ENCODE measurements around the gene THSD7A. TPM values are rescaled to one million over a fixed set of nuclear protein-coding genes. Genes with fewer than 3 reads are reported as not detected.

The THSD7A gene
- total and polyA plus RNA-seq, 2 of the 13 experiments (the other 11 are each of a cell fraction or from before 2014, with no cell fraction given) = 0.01 to 0.07 TPM

- no peak for TF ChIP-seq ZEB1 (IDR thresholded peaks at IDR 0.05; ENCODE audit: insufficient replicate concordance, low read depth)
- TF ChIP-seq MEF2D (CRISPR knock-in tag; IDR thresholded peaks at IDR 0.05) = no peak
- no peak for TF ChIP-seq SIX4 (CRISPR knock-in tag; IDR thresholded peaks at IDR 0.05)
- TF ChIP-seq SP4 (CRISPR knock-in tag; IDR thresholded peaks at IDR 0.05) = no peak
- no peak for TF ChIP-seq ZNF687 (CRISPR knock-in tag; IDR thresholded peaks at IDR 0.05)
- TF ChIP-seq SALL2 (CRISPR knock-in tag; IDR thresholded peaks at IDR 0.05) = no peak
- TF ChIP-seq GZF1 (CRISPR knock-in tag; IDR thresholded peaks at IDR 0.05) = no peak
These were observed 476.5 kb downstream of the THSD7A start (continued) for GRCh38 chr7:11355399-11356005.

- BruUV-seq (replicated peaks) = no TSS peak
- no peak overlapping the region for H3K4me3 ChIP-seq (replicated peaks in 1 of 3; ENCODE audit: insufficient read depth in 1 of 3, low read depth in 2 of 3, low read length in 3 of 3)
- no peaks in the 10 kb centered on the region; a peak in 1 of 5 replicates for H3K27me3 ChIP-seq (ENCODE audit: control insufficient read depth in 1 of 2, insufficient read depth in 2 of 2, low read length in 2 of 2)
- no peak for DNase-seq (ENCODE audit: low spot score)
- 0% methylated on average over 2 of the region's 2 CpGs for WGBS (ENCODE audit: low lambda C conversion rate)
- TF ChIP-seq ERF (CRISPR knock-in tag; IDR thresholded peaks at IDR 0.05) (no peak), ZMYM3 (CRISPR knock-in tag; IDR thresholded peaks at IDR 0.05) (no peak)
- H3K9me3 ChIP-seq (ENCODE audit: low read length) = no peaks in the 10 kb centered on the region
- CTCF ChIA-PET (ENCODE audit: low intra/inter-chr PET ratio, low total read pairs) = no interaction called here
- H3K4me1 ChIP-seq (ENCODE audit: insufficient read depth, low read length) = 0 out of 2 replicates have a peak, but pooled peaks cover 7% of the 10 kb centered on the region
- intact Hi-C loops (cut with micrococcal nuclease; ENCODE audit: unreplicated experiment) (no loop called here), in situ Hi-C loops (cut with HindIII; ENCODE audit: extremely low pct_ligation_motif_present, low pct_unique_long_range_greater_than_20kb) (no loop called here)
- no peak overlapping the region for H3K4me2 ChIP-seq (ENCODE audit: low read depth, low read length)
- H3K79me2 ChIP-seq (ENCODE audit: insufficient read depth, low read length) = no peaks in the 10 kb centered on the region
- H3K36me3 ChIP-seq (replicated peaks in 1 of 2; ENCODE audit: control insufficient read depth in 1 of 2, insufficient read depth in 2 of 2, low read length in 2 of 2) = no peaks in the 10 kb centered on the region
- ATAC-seq = no peak
- POLR2A ChIA-PET = no interaction called here
- no peak overlapping the region for H3K27ac ChIP-seq (ENCODE audit: extremely low read length, insufficient read depth, low read length)
- H4K20me1 ChIP-seq (ENCODE audit: insufficient read depth, low read length) = no peaks in the 10 kb centered on the region
- H3K9ac ChIP-seq (ENCODE audit: insufficient read depth, low read depth, low read length) = no peak overlapping the region
- FAIRE-seq = no peak
- H2AFZ ChIP-seq (ENCODE audit: low read length) = no peak overlapping the region
These were observed 485.7 kb downstream of the THSD7A start for GRCh38 chr7:11346302-11346701.
